ENCODE results near the gene MOB3B. TPM values are rescaled to one million over a fixed set of nuclear protein-coding genes. Genes with fewer than 3 reads are reported as not detected.

MOB3B gene
- total and polyA plus RNA-seq, 2 of the 13 experiments (the other 11 are each of a cell fraction or from before 2014, with no cell fraction given): 0.03 to 0.09 TPM

DNA sequence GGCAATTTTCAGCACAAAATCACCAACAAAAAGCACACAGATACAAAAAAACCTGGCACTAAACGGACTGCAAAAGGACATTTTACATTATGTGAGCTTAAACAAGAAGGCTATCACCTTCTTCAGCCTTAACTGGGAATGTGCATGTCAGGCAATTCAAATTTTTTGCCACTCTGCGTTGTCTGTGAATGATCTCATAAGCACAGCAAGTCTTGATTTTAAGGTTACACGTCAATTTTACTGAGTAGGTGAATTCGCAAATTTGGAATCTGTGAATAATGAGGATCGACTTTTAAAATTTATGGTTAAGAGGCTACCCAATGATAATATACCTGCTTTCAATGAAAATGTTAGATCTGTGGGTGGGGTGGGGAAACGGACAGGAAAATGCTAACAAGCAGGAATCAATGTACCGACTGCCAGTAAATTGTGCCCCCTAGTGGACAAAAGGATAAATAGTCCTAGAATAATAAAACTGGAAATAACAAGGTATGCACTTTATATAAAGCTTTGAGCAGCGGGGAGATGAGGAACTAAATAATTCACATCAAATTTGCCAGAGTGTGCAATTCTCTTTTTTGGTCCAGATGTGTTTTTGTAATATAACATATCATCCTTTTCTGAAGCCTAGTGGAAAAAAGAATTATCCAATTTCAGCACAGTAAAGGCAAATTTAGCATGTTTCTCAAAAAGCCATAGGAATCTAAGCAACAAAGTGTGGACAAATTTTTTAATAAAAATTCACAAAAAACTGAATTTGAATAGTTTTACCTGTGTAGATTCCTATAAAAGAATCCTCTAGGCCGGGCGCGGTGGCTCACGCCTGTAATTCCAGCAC, 253.2 kb downstream of the MOB3B start:
- Histone ChIP-seq H2AFZ (ENCODE audit: low read length) (peak overlapping the region; percentile 50), H3K9ac (ENCODE audit: insufficient read depth, low read depth, low read length) (no peak overlapping the region), H3K4me1 (ENCODE audit: insufficient read depth, low read length) (peaks cover 5% of the 10 kb centered on the region; the same call in 1 of the 2 replicates), H3K36me3 (replicated peaks in 1 of 2; ENCODE audit: control insufficient read depth in 1 of 2, insufficient read depth in 2 of 2, low read length in 2 of 2) (no peaks in the 10 kb centered on the region), H4K20me1 (ENCODE audit: insufficient read depth, low read length) (no peaks in the 10 kb centered on the region), H3K27ac (ENCODE audit: extremely low read length, insufficient read depth, low read length) (no peak overlapping the region), H3K4me2 (ENCODE audit: low read depth, low read length) (peak overlapping the region; percentile 20; the same call in 1 of the 2 replicates), H3K9me3 (ENCODE audit: low read length) (no peaks in the 10 kb centered on the region), H3K27me3 (ENCODE audit: control insufficient read depth in 1 of 2, insufficient read depth in 2 of 2, low read length in 2 of 2) (peaks cover 1 to 10% of the 10 kb centered on the region in 2 experiments; a peak in 2 of 5 replicates), H3K79me2 (ENCODE audit: insufficient read depth, low read length) (no peaks in the 10 kb centered on the region), H3K4me3 (replicated peaks in 1 of 3; ENCODE audit: insufficient read depth in 1 of 3, low read depth in 2 of 3, low read length in 3 of 3) (no peak overlapping the region)
- POLR2A ChIA-PET: no interaction called here
- peak; percentile 45 for DNase-seq (ENCODE audit: low spot score)
- CTCF ChIA-PET (ENCODE audit: low intra/inter-chr PET ratio, low total read pairs): interaction anchor here (1.7 to 2.0 kb wide), 2 partner anchors 28 to 243 kb away, joined by 18 to 20 read pairs; no protein-coding TSS in a partner anchor
- no TSS peak for BruUV-seq (replicated peaks)
- peak; percentile 73 for FAIRE-seq
- WGBS (ENCODE audit: low lambda C conversion rate): 31% methylated on average over 12 of the region's 12 CpGs
- ATAC-seq: peak; percentile 74
- intact Hi-C loops (cut with micrococcal nuclease; ENCODE audit: unreplicated experiment) (loop anchor here (1.0 to 5.0 kb wide), 3 partner anchors 30 to 384 kb away; partner anchors contain the start of gene CAAP1), in situ Hi-C loops (cut with HindIII; ENCODE audit: extremely low pct_ligation_motif_present, low pct_unique_long_range_greater_than_20kb) (loop anchor here (5.0 kb wide), 1 partner anchor 244 kb away; no protein-coding TSS in a partner anchor)
- TF ChIP-seq CEBPG (CRISPR knock-in tag; IDR thresholded peaks at IDR 0.05) (no peak), ZNF224 (CRISPR knock-in tag; IDR thresholded peaks at IDR 0.05) (no peak), KDM3A (CRISPR knock-in tag; IDR thresholded peaks at IDR 0.05; ENCODE audit: low read depth) (no peak), RBAK (CRISPR knock-in tag; IDR thresholded peaks at IDR 0.05) (no peak), NFE2 (CRISPR knock-in tag; IDR thresholded peaks at IDR 0.05) (no peak), YEATS2 (CRISPR knock-in tag; IDR thresholded peaks at IDR 0.05; ENCODE audit: borderline replicate concordance) (no peak), STAG1 (CRISPR knock-in tag; IDR thresholded peaks at IDR 0.05) (peak; percentile 74), CCAR2 (optimal IDR thresholded peaks at IDR 0.05; ENCODE audit: low read depth, low read length) (no peak), MAFK (conservative IDR thresholded peaks at IDR 0.05 in 1 of 2, IDR thresholded peaks at IDR 0.05 in 1 of 2; ENCODE audit: low read length in 2 of 2) (peak; percentile 3 to 10; a peak in 1 of 4 replicates), RFX1 (IDR thresholded peaks at IDR 0.05) (no peak), ZKSCAN1 (IDR thresholded peaks at IDR 0.05; ENCODE audit: low read length) (no peak), EP300 (IDR thresholded peaks at IDR 0.05; ENCODE audit: low read depth in 2 of 2, low read length in 2 of 2) (no peak), EP300 (CRISPR knock-in tag; IDR thresholded peaks at IDR 0.05; ENCODE audit: borderline replicate concordance) (no peak)
- TF ChIP-seq, protein P1, sequence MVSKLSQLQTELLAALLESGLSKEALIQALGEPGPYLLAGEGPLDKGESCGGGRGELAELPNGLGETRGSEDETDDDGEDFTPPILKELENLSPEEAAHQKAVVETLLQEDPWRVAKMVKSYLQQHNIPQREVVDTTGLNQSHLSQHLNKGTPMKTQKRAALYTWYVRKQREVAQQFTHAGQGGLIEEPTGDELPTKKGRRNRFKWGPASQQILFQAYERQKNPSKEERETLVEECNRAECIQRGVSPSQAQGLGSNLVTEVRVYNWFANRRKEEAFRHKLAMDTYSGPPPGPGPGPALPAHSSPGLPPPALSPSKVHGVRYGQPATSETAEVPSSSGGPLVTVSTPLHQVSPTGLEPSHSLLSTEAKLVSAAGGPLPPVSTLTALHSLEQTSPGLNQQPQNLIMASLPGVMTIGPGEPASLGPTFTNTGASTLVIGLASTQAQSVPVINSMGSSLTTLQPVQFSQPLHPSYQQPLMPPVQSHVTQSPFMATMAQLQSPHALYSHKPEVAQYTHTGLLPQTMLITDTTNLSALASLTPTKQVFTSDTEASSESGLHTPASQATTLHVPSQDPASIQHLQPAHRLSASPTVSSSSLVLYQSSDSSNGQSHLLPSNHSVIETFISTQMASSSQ (IDR thresholded peaks at IDR 0.05; ENCODE audit: low read depth): no peak
- TF ChIP-seq, protein P1 (CRISPR knock-in tag; IDR thresholded peaks at IDR 0.05; ENCODE audit: borderline replicate concordance): no peak
- TF ChIP-seq, protein P2, sequence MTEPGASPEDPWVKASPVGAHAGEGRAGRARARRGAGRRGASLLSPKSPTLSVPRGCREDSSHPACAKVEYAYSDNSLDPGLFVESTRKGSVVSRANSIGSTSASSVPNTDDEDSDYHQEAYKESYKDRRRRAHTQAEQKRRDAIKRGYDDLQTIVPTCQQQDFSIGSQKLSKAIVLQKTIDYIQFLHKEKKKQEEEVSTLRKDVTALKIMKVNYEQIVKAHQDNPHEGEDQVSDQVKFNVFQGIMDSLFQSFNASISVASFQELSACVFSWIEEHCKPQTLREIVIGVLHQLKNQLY (CRISPR knock-in tag; IDR thresholded peaks at IDR 0.05): no peak
- TF ChIP-seq, protein P3, sequence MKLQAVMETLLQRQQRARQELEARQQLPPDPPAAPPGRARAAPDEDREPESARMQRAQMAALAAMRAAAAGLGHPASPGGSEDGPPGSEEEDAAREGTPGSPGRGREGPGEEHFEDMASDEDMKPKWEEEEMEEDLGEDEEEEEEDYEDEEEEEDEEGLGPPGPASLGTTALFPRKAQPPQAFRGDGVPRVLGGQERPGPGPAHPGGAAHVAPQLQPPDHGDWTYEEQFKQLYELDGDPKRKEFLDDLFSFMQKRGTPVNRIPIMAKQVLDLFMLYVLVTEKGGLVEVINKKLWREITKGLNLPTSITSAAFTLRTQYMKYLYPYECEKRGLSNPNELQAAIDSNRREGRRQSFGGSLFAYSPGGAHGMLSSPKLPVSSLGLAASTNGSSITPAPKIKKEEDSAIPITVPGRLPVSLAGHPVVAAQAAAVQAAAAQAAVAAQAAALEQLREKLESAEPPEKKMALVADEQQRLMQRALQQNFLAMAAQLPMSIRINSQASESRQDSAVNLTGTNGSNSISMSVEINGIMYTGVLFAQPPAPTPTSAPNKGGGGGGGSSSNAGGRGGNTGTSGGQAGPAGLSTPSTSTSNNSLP (IDR thresholded peaks at IDR 0.05; ENCODE audit: low read depth, low read length): 0 out of 2 replicates have a peak, but pooled peaks have one; percentile 48

All from HepG2 (cell line).